Iris pigment epithelial cell (primary cell): ENCODE data around the gene RPS6KA2.

Experiments used
- DNase-seq: peaks from one replicate; pipeline ENCODE4 v3.0.0-alpha.2; 2011; ENCODE audit warnings: low read depth

The RPS6KA2 gene

GRCh38 chr6:166627033-166627874 is at the start of gene RPS6KA2:
TSS of gene RPS6KA2 (minus strand) at chr6:166627251. CDS start at chr6:166627019, 232 bp downstream.
- DNase-seq: peak; percentile 100

GRCh38 chr6:166676270-166676860 is 49.3 kb upstream of the RPS6KA2 start:
- DNase-seq: no peak

GRCh38 chr6:166675736-166676135 is 48.7 kb upstream of the RPS6KA2 start:
- DNase-seq: no peak

GRCh38 chr6:166673309-166673708 is 46.3 kb upstream of the RPS6KA2 start:
- DNase-seq: no peak

- no peak for DNase-seq
Measured at GRCh38 chr6:166672624-166673206, 45.7 kb upstream of the RPS6KA2 start.

GRCh38 chr6:166672146-166672545 is 45.1 kb upstream of the RPS6KA2 start:
- no peak for DNase-seq

- DNase-seq: no peak
Measured at GRCh38 chr6:166671434-166672081, 44.5 kb upstream of the RPS6KA2 start.

- DNase-seq: no peak
Measured at GRCh38 chr6:166670894-166671293, 43.8 kb upstream of the RPS6KA2 start.

- no peak for DNase-seq
Measured at GRCh38 chr6:166670013-166670412, 43.0 kb upstream of the RPS6KA2 start.

- no peak for DNase-seq
Measured at GRCh38 chr6:166667796-166668610, 41.0 kb upstream of the RPS6KA2 start.

- no peak for DNase-seq
Measured at GRCh38 chr6:166664135-166664534, 37.1 kb upstream of the RPS6KA2 start.

- DNase-seq: no peak
Measured at GRCh38 chr6:166663568-166663967, 36.5 kb upstream of the RPS6KA2 start.

- DNase-seq: no peak
Measured at GRCh38 chr6:166662690-166663089, 35.6 kb upstream of the RPS6KA2 start.

GRCh38 chr6:166661327-166662085 is 34.5 kb upstream of the RPS6KA2 start:
- no peak for DNase-seq

GRCh38 chr6:166660157-166660688 is 33.2 kb upstream of the RPS6KA2 start:
- DNase-seq: no peak

- DNase-seq: no peak
Measured at GRCh38 chr6:166659581-166659980, 32.5 kb upstream of the RPS6KA2 start.

- DNase-seq: no peak
Measured at GRCh38 chr6:166658792-166659150, 31.7 kb upstream of the RPS6KA2 start.

- DNase-seq: no peak
Measured at GRCh38 chr6:166658115-166658791, 31.2 kb upstream of the RPS6KA2 start.

- no peak for DNase-seq
Measured at GRCh38 chr6:166657531-166657930, 30.5 kb upstream of the RPS6KA2 start.
